ENCODE measurements around the gene AKAP13.
A peak's percentile ranks its signal among the peaks of the same experiment; 100 is the strongest.
"Not testable (repeated sequence)": the region's sequence is repeated elsewhere in the genome, so short reads cannot be mapped to it uniquely, and the experiment has no call there.

Gene AKAP13

DNA sequence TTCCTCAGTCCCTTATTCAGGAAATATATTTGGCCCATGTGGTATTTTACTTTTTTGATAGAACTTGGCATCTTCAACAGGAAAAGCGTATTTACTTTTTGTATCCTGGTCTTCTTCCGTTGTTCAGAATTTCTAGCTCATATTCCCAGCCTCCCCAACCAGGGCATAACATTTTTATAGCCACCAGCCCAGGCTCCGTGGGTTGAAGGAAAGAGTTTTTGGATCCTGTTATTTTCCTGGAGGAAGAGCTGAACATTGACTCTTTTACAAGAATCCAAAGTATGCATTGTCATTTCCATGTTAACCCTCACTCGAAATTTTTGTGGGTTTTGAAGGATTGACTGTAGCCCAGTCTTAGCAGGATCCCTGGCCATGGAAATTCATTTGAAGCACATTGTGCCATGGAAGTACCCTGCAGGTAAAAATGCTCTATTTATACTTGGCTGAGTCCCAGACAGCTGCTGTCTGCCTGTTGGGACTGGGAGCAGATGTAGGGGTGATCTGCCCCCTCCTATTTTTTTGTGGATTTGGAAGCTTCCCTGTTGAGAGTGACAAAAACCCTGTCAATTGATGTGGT, 98.8 kb downstream of the AKAP13 start:
- H4K8ac ChIP-seq (ENCODE audit: low read depth, low read length): no peak overlapping the region
- no peak overlapping the region for H2AK5ac ChIP-seq (ENCODE audit: low read depth, low read length)
- no peak overlapping the region for H2AFZ ChIP-seq (ENCODE audit: low read length)
- no peak overlapping the region for H3K14ac ChIP-seq (ENCODE audit: low read length)
- H3K36me3 ChIP-seq (replicated peaks in 1 of 2; ENCODE audit: control insufficient read depth in 2 of 2, insufficient read depth in 2 of 2, low read length in 2 of 2): no peaks in the 10 kb centered on the region
- H3K79me1 ChIP-seq (ENCODE audit: low read depth, low read length): peaks cover 3% of the 10 kb centered on the region
- H3K18ac ChIP-seq (ENCODE audit: low read length): no peak overlapping the region
- no peak overlapping the region for H2BK5ac ChIP-seq (ENCODE audit: low read length)
- peaks cover 22 to 36% of the 10 kb centered on the region in 2 donors for H3K4me1 ChIP-seq (ENCODE audit: control insufficient read depth in 2 of 2, insufficient read depth in 1 of 2, low read depth in 1 of 2, low read length in 2 of 2)
- no peak overlapping the region for H3K4me2 ChIP-seq (ENCODE audit: insufficient read depth, low read length, poor library complexity, severe bottlenecking)
- no peak overlapping the region for H4K91ac ChIP-seq (ENCODE audit: low read depth, low read length, poor library complexity)
- no peak overlapping the region for H3K9ac ChIP-seq (ENCODE audit: low read depth, low read length, poor library complexity)
- no peak overlapping the region for H2BK12ac ChIP-seq (ENCODE audit: low read length)
- no peak overlapping the region for H3K27ac ChIP-seq (replicated peaks; ENCODE audit: low read length)
- no peaks in the 10 kb centered on the region for H3K9me3 ChIP-seq (replicated peaks in 1 of 2; ENCODE audit: control insufficient read depth in 2 of 2, insufficient read depth in 1 of 2, low read depth in 1 of 2, low read length in 2 of 2)
- no peak overlapping the region for H3K4me3 ChIP-seq (ENCODE audit: low read length in 2 of 2)
- no peak overlapping the region for H3K23ac ChIP-seq (ENCODE audit: low read depth, low read length, poor library complexity)
- no peak overlapping the region for H3K4ac ChIP-seq (ENCODE audit: low read length)
- H2BK120ac ChIP-seq (ENCODE audit: low read depth, low read length): no peak overlapping the region
- H2BK15ac ChIP-seq (ENCODE audit: low read length): no peak overlapping the region
- DNase-seq (ENCODE audit: low spot score): no peak
- H3K27me3 ChIP-seq (ENCODE audit: control insufficient read depth in 3 of 3, insufficient read depth in 3 of 3, low read depth in 1 of 3, low read length in 3 of 3): no peaks in the 10 kb centered on the region
- WGBS, 2 donors (ENCODE audit: extremely low coverage in 2 of 2, insufficient read length in 2 of 2, insufficient replicate concordance in 1 of 2): no CpG with 5 or more reads among the region's 4 CpGs

DNA sequence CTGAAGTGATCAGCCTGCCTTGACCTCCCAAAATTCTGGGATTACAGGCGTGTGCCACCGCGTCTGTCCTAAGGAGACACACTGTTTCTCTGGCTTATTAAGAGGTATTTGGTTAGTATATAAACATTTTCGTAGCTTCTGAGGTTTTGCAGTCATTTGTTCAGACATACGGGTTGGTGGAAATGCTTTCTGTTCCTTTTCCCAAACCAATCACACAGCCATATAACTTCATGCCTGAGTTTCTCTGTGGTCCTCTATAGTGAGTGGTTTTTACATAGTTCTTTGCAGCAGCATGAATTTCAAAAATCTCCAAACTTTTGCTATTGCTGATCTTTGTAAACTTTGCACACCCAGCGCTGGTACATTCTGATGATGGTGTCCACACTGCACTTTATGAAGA, 100.5 kb downstream of the AKAP13 start:
- Histone ChIP-seq H3K14ac (ENCODE audit: low read length) (no peak overlapping the region), H3K36me3 (replicated peaks in 1 of 2; ENCODE audit: control insufficient read depth in 2 of 2, insufficient read depth in 2 of 2, low read length in 2 of 2) (no peaks in the 10 kb centered on the region), H3K4me1 (ENCODE audit: control insufficient read depth in 2 of 2, insufficient read depth in 1 of 2, low read depth in 1 of 2, low read length in 2 of 2) (peaks cover 21 to 36% of the 10 kb centered on the region in 2 donors), H2BK15ac (ENCODE audit: low read length) (no peak overlapping the region), H3K23ac (ENCODE audit: low read depth, low read length, poor library complexity) (no peak overlapping the region), H3K27ac (replicated peaks; ENCODE audit: low read length) (no peak overlapping the region), H3K9me3 (replicated peaks in 1 of 2; ENCODE audit: control insufficient read depth in 2 of 2, insufficient read depth in 1 of 2, low read depth in 1 of 2, low read length in 2 of 2) (no peaks in the 10 kb centered on the region), H2AK5ac (ENCODE audit: low read depth, low read length) (no peak overlapping the region), H3K79me1 (ENCODE audit: low read depth, low read length) (peaks cover 3% of the 10 kb centered on the region), H2BK12ac (ENCODE audit: low read length) (no peak overlapping the region), H2BK5ac (ENCODE audit: low read length) (no peak overlapping the region), H2BK120ac (ENCODE audit: low read depth, low read length) (no peak overlapping the region), H3K27me3 (ENCODE audit: control insufficient read depth in 3 of 3, insufficient read depth in 3 of 3, low read depth in 1 of 3, low read length in 3 of 3) (no peaks in the 10 kb centered on the region), H3K9ac (ENCODE audit: low read depth, low read length, poor library complexity) (no peak overlapping the region), H3K4ac (ENCODE audit: low read length) (no peak overlapping the region), H4K91ac (ENCODE audit: low read depth, low read length, poor library complexity) (no peak overlapping the region), H3K18ac (ENCODE audit: low read length) (no peak overlapping the region), H3K4me3 (ENCODE audit: low read length in 2 of 2) (no peak overlapping the region), H2AFZ (ENCODE audit: low read length) (no peak overlapping the region), H3K4me2 (ENCODE audit: insufficient read depth, low read length, poor library complexity, severe bottlenecking) (no peak overlapping the region), H4K8ac (ENCODE audit: low read depth, low read length) (no peak overlapping the region)
- no CpG with 5 or more reads among the region's 6 CpGs for WGBS, 2 donors (ENCODE audit: extremely low coverage in 2 of 2, insufficient read length in 2 of 2, insufficient replicate concordance in 1 of 2)
- DNase-seq (ENCODE audit: low spot score): no peak

DNA sequence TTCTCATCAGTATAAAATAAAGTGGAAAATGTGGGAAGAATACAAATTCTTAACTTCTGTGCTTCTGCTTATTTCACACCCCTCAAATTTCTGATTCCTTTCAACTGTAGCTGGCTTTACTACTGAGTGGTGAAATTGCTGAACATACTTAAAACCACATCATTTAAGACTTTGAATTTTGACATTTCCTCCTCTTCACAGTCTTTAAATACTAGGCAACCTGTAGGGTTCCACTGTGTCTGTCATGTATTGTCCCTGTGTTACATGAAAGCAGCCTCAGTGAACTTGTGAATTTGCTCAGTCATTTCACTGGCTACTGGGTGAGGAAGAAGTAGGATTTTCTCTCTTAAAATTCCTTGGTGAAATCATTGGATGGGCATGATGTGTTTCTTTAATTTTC, 101.1 kb downstream of the AKAP13 start:
- H3K27ac ChIP-seq (replicated peaks; ENCODE audit: low read length); H4K8ac ChIP-seq (ENCODE audit: low read depth, low read length); H2BK120ac ChIP-seq (ENCODE audit: low read depth, low read length); H2BK12ac ChIP-seq (ENCODE audit: low read length); H3K4me3 ChIP-seq (ENCODE audit: low read length in 2 of 2); H3K23ac ChIP-seq (ENCODE audit: low read depth, low read length, poor library complexity); H3K9me3 ChIP-seq (replicated peaks in 1 of 2; ENCODE audit: control insufficient read depth in 2 of 2, insufficient read depth in 1 of 2, low read depth in 1 of 2, low read length in 2 of 2); H2AFZ ChIP-seq (ENCODE audit: low read length); H3K18ac ChIP-seq (ENCODE audit: low read length); H2BK5ac ChIP-seq (ENCODE audit: low read length); H2BK15ac ChIP-seq (ENCODE audit: low read length); H3K4me2 ChIP-seq (ENCODE audit: insufficient read depth, low read length, poor library complexity, severe bottlenecking); H3K14ac ChIP-seq (ENCODE audit: low read length); H3K4ac ChIP-seq (ENCODE audit: low read length); H2AK5ac ChIP-seq (ENCODE audit: low read depth, low read length); H4K91ac ChIP-seq (ENCODE audit: low read depth, low read length, poor library complexity); H3K9ac ChIP-seq (ENCODE audit: low read depth, low read length, poor library complexity); DNase-seq (ENCODE audit: low spot score); H3K79me1 ChIP-seq (ENCODE audit: low read depth, low read length); H3K36me3 ChIP-seq (replicated peaks in 1 of 2; ENCODE audit: control insufficient read depth in 2 of 2, insufficient read depth in 2 of 2, low read length in 2 of 2); H3K27me3 ChIP-seq (ENCODE audit: control insufficient read depth in 3 of 3, insufficient read depth in 3 of 3, low read depth in 1 of 3, low read length in 3 of 3): not testable (repeated sequence)
- peaks cover 21 to 36% of the 10 kb centered on the region in 2 donors for H3K4me1 ChIP-seq (ENCODE audit: control insufficient read depth in 2 of 2, insufficient read depth in 1 of 2, low read depth in 1 of 2, low read length in 2 of 2)

DNA sequence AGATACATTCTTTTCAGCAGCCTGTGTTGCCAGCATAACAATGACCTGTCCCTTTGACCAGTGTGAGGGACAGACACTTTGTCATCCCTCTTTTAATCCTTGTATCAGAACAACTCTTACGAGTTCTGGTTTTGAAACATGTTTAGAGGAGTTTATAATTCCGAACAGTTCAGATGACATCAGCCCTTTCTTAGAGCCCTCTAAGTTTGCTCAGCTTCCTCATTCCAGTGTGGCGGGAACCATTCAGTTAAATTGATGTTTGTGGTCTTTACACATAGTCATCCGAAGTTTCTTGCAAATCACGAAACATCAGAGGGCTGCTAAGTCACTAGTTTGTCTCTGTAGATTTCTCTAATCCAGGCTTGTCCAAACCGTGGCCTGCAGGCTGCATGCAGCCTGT, 102.5 kb downstream of the AKAP13 start:
- no peaks in the 10 kb centered on the region for H3K9me3 ChIP-seq (replicated peaks in 1 of 2; ENCODE audit: control insufficient read depth in 2 of 2, insufficient read depth in 1 of 2, low read depth in 1 of 2, low read length in 2 of 2)
- H3K23ac ChIP-seq (ENCODE audit: low read depth, low read length, poor library complexity): no peak overlapping the region
- H3K36me3 ChIP-seq (replicated peaks in 1 of 2; ENCODE audit: control insufficient read depth in 2 of 2, insufficient read depth in 2 of 2, low read length in 2 of 2): peaks cover 0 to 10% of the 10 kb centered on the region in 2 donors
- no peak for DNase-seq (ENCODE audit: low spot score)
- peak overlapping the region; percentile 31 for H3K27ac ChIP-seq (replicated peaks; ENCODE audit: low read length)
- peaks cover 16 to 32% of the 10 kb centered on the region in 2 donors for H3K4me1 ChIP-seq (ENCODE audit: control insufficient read depth in 2 of 2, insufficient read depth in 1 of 2, low read depth in 1 of 2, low read length in 2 of 2)
- H2BK120ac ChIP-seq (ENCODE audit: low read depth, low read length): no peak overlapping the region
- H3K9ac ChIP-seq (ENCODE audit: low read depth, low read length, poor library complexity): no peak overlapping the region
- no CpG with 5 or more reads among the region's 6 CpGs for WGBS, 2 donors (ENCODE audit: extremely low coverage in 2 of 2, insufficient read length in 2 of 2, insufficient replicate concordance in 1 of 2)
- no peak overlapping the region for H3K18ac ChIP-seq (ENCODE audit: low read length)
- peaks cover 2% of the 10 kb centered on the region for H3K79me1 ChIP-seq (ENCODE audit: low read depth, low read length)
- no peaks in the 10 kb centered on the region for H3K27me3 ChIP-seq (ENCODE audit: control insufficient read depth in 3 of 3, insufficient read depth in 3 of 3, low read depth in 1 of 3, low read length in 3 of 3)
- H3K4ac ChIP-seq (ENCODE audit: low read length): no peak overlapping the region
- no peak overlapping the region for H2BK15ac ChIP-seq (ENCODE audit: low read length)
- no peak overlapping the region for H2BK12ac ChIP-seq (ENCODE audit: low read length)
- no peak overlapping the region for H3K4me3 ChIP-seq (ENCODE audit: low read length in 2 of 2)
- H2AFZ ChIP-seq (ENCODE audit: low read length): no peak overlapping the region
- H2AK5ac ChIP-seq (ENCODE audit: low read depth, low read length): no peak overlapping the region
- no peak overlapping the region for H2BK5ac ChIP-seq (ENCODE audit: low read length)
- H3K14ac ChIP-seq (ENCODE audit: low read length): no peak overlapping the region
- H3K4me2 ChIP-seq (ENCODE audit: insufficient read depth, low read length, poor library complexity, severe bottlenecking): no peak overlapping the region
- H4K91ac ChIP-seq (ENCODE audit: low read depth, low read length, poor library complexity): no peak overlapping the region
- H4K8ac ChIP-seq (ENCODE audit: low read depth, low read length): no peak overlapping the region

All from neuronal stem cell (in vitro differentiated cells).